Measurements from ENCODE around the gene FRMD7.

- TF ChIP-seq POLR2A (IDR thresholded peaks at IDR 0.05) (no peak), CTCF (IDR thresholded peaks at IDR 0.05) (no peak), POLR2AphosphoS5 (IDR thresholded peaks at IDR 0.05) (no peak), EP300 (IDR thresholded peaks at IDR 0.05) (no peak)
Observed at GRCh38 chrX:132077414-132077813, 50.4 kb downstream of the FRMD7 start.

All from sigmoid colon (tissue), 4 donors.